ENCODE results near the gene EPS8L3. TPM values are rescaled to one million over a fixed set of nuclear protein-coding genes. Genes with fewer than 3 reads are reported as not detected.

Gene EPS8L3
- total RNA-seq, 1 experiment from 2014 or later = 0.96 TPM

- Histone ChIP-seq H3K36me3 (ENCODE audit: control insufficient read depth in 1 of 2, insufficient read depth in 2 of 2, low read length in 2 of 2) (no peaks in the 10 kb centered on the region), H2AFZ (ENCODE audit: low read depth, low read length, poor library complexity, severe bottlenecking) (no peak overlapping the region), H4K20me1 (ENCODE audit: insufficient read depth) (no peaks in the 10 kb centered on the region), H3K9me3 (ENCODE audit: control insufficient read depth in 1 of 2, insufficient read depth in 1 of 2, low read depth in 1 of 2, low read length in 2 of 2) (no peaks in the 10 kb centered on the region), H3K4me1 (ENCODE audit: control insufficient read depth in 1 of 2, insufficient read depth in 2 of 2, low read length in 2 of 2) (peaks cover 3 to 6% of the 10 kb centered on the region in 2 experiments; a peak in 2 of 4 replicates), H3K9ac (ENCODE audit: low read length) (no peak overlapping the region), H3K4me3 (replicated peaks in 1 of 2; ENCODE audit: low read depth in 1 of 2, low read length in 2 of 2) (no peak overlapping the region), H3K4me2 (ENCODE audit: low read length) (no peak overlapping the region), H3K27ac (ENCODE audit: low read depth, low read length) (no peak overlapping the region), H3K9me2 (ENCODE audit: insufficient read depth) (no peaks in the 10 kb centered on the region), H3K79me2 (ENCODE audit: insufficient read depth, low read length) (no peaks in the 10 kb centered on the region), H3K27me3 (ENCODE audit: insufficient read depth, low read length) (no peaks in the 10 kb centered on the region)
- RAD21 ChIA-PET (ENCODE audit: low non-redundant PET in 1 of 2, low total read pairs in 2 of 2, uncharacterized antibody in 2 of 2, unreplicated experiment in 2 of 2) = no interaction called here
- CTCF ChIA-PET = no interaction called here
- TF ChIP-seq JUND (IDR thresholded peaks at IDR 0.05) (no peak), ZFX (IDR thresholded peaks at IDR 0.05) (no peak), POLR2AphosphoS5 (IDR thresholded peaks at IDR 0.05; ENCODE audit: low read depth, low read length) (no peak), EZH2 (IDR thresholded peaks at IDR 0.05) (no peak), ZNF274 (IDR thresholded peaks at IDR 0.05; ENCODE audit: low read depth, low read length) (no peak), CBX3 (IDR thresholded peaks at IDR 0.05; ENCODE audit: low read depth) (no peak), FOSL1 (IDR thresholded peaks at IDR 0.05; ENCODE audit: low read depth) (no peak), CEBPB (IDR thresholded peaks at IDR 0.05; ENCODE audit: low read depth) (no peak)
- no peak for ATAC-seq
- no peak for DNase-seq (ENCODE audit: low read depth, low spot score)
- intact Hi-C loops (cut with micrococcal nuclease) = no loop called here
- no TSS peak for BruUV-seq (replicated peaks)
- POLR2A ChIA-PET = no interaction called here
Observed at GRCh38 chr1:109732390-109732881, 31.3 kb downstream of the EPS8L3 start.

DNA sequence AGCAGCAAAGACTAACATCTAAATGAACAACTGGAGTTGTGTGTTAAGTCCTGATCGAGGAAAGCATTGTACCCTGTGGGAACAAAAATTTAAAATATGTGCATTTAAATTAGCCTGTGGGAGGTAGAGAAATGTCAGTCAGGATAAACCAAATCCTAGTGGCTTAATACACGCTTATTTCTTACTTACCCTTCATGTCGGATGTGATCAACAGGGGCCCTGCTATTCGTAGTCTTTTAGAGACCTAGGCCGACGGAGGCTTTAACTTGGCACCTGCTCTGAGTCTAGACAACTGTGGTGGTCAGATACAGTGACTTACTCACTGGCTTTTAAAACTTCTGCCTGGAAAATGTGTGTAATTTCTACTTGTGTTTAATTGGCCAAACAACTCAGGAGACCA lies 33.1 kb downstream of the EPS8L3 start:
- H4K20me1 ChIP-seq (ENCODE audit: insufficient read depth) = no peaks in the 10 kb centered on the region
- H3K4me3 ChIP-seq (replicated peaks in 1 of 2; ENCODE audit: low read depth in 1 of 2, low read length in 2 of 2) = no peak overlapping the region
- H3K4me2 ChIP-seq (ENCODE audit: low read length) = no peak overlapping the region
- peaks cover 3 to 6% of the 10 kb centered on the region in 2 experiments; a peak in 2 of 4 replicates for H3K4me1 ChIP-seq (ENCODE audit: control insufficient read depth in 1 of 2, insufficient read depth in 2 of 2, low read length in 2 of 2)
- no peaks in the 10 kb centered on the region for H3K9me3 ChIP-seq (ENCODE audit: control insufficient read depth in 1 of 2, insufficient read depth in 1 of 2, low read depth in 1 of 2, low read length in 2 of 2)
- DNase-seq (ENCODE audit: low read depth, low spot score) = no peak
- CTCF ChIA-PET = no interaction called here
- no peak overlapping the region for H3K9ac ChIP-seq (ENCODE audit: low read length)
- BruUV-seq (replicated peaks) = no TSS peak
- no peaks in the 10 kb centered on the region for H3K27me3 ChIP-seq (ENCODE audit: insufficient read depth, low read length)
- POLR2A ChIA-PET = interaction anchor here (1.1 kb wide), 1 partner anchor 22 kb away, joined by 3 read pairs; no protein-coding TSS in a partner anchor
- H3K27ac ChIP-seq (ENCODE audit: low read depth, low read length) = no peak overlapping the region
- no peaks in the 10 kb centered on the region for H3K36me3 ChIP-seq (ENCODE audit: control insufficient read depth in 1 of 2, insufficient read depth in 2 of 2, low read length in 2 of 2)
- H3K79me2 ChIP-seq (ENCODE audit: insufficient read depth, low read length) = no peaks in the 10 kb centered on the region
- no peak for ATAC-seq
- TF ChIP-seq JUND (IDR thresholded peaks at IDR 0.05) (no peak), EZH2 (IDR thresholded peaks at IDR 0.05) (no peak), ZNF274 (IDR thresholded peaks at IDR 0.05; ENCODE audit: low read depth, low read length) (no peak), POLR2A (IDR thresholded peaks at IDR 0.05; ENCODE audit: borderline replicate concordance, extremely low read depth, insufficient read depth, insufficient read length) (no peak), EGR1 (IDR thresholded peaks at IDR 0.05; ENCODE audit: low read depth) (no peak), TCF7L2 (IDR thresholded peaks at IDR 0.05; ENCODE audit: borderline replicate concordance, extremely low read depth, insufficient read depth, insufficient read length) (no peak), RAD21 (IDR thresholded peaks at IDR 0.05; ENCODE audit: low read depth) (no peak), ATF3 (IDR thresholded peaks at IDR 0.05) (no peak), ZFX (IDR thresholded peaks at IDR 0.05) (no peak), SP1 (IDR thresholded peaks at IDR 0.05; ENCODE audit: low read depth) (no peak)
- no peaks in the 10 kb centered on the region for H3K9me2 ChIP-seq (ENCODE audit: insufficient read depth)
- RAD21 ChIA-PET (ENCODE audit: low non-redundant PET in 1 of 2, low total read pairs in 2 of 2, uncharacterized antibody in 2 of 2, unreplicated experiment in 2 of 2) = no interaction called here
- H2AFZ ChIP-seq (ENCODE audit: low read depth, low read length, poor library complexity, severe bottlenecking) = no peak overlapping the region
- intact Hi-C loops (cut with micrococcal nuclease) = no loop called here

All from HCT116 (cell line).